ENCODE data around the gene PEPD.

PEPD gene

GRCh38 chr19:33520048-33520643, 1.4 kb downstream of the PEPD start:
- H3K27ac ChIP-seq (replicated peaks): no peak overlapping the region
- peaks cover 5% of the 10 kb centered on the region for H3K27me3 ChIP-seq (ENCODE audit: insufficient read depth, poor library complexity, severe bottlenecking)
- TF ChIP-seq CTCF (IDR thresholded peaks at IDR 0.05; ENCODE audit: insufficient read depth, low read length) (no peak), REST (IDR thresholded peaks at IDR 0.05; ENCODE audit: insufficient replicate concordance, low read depth) (no peak), GABPA (IDR thresholded peaks at IDR 0.05; ENCODE audit: low read depth) (no peak), POLR2AphosphoS5 (IDR thresholded peaks at IDR 0.05; ENCODE audit: low read depth) (no peak), SPI1 (IDR thresholded peaks at IDR 0.05; ENCODE audit: borderline replicate concordance, low read depth) (no peak)
- H3K4me3 ChIP-seq (replicated peaks; ENCODE audit: insufficient read depth, low read length): no peak overlapping the region
- DNase-seq (ENCODE audit: low read depth in 1 of 2, low spot score in 1 of 2): no peak

GRCh38 chr19:33519416-33519815, 2.2 kb downstream of the PEPD start:
- Histone ChIP-seq H3K4me3 (replicated peaks; ENCODE audit: insufficient read depth, low read length) (no peak overlapping the region), H3K27ac (replicated peaks) (no peak overlapping the region), H3K27me3 (ENCODE audit: insufficient read depth, poor library complexity, severe bottlenecking) (peaks cover 9% of the 10 kb centered on the region)
- TF ChIP-seq SPI1 (IDR thresholded peaks at IDR 0.05; ENCODE audit: borderline replicate concordance, low read depth): no peak
- TF ChIP-seq CTCF (IDR thresholded peaks at IDR 0.05; ENCODE audit: insufficient read depth, low read length): no peak
- no peak for TF ChIP-seq POLR2AphosphoS5 (IDR thresholded peaks at IDR 0.05; ENCODE audit: low read depth)
- TF ChIP-seq GABPA (IDR thresholded peaks at IDR 0.05; ENCODE audit: low read depth): no peak
- no peak for TF ChIP-seq REST (IDR thresholded peaks at IDR 0.05; ENCODE audit: insufficient replicate concordance, low read depth)
- no peak for DNase-seq (ENCODE audit: low read depth in 1 of 2, low spot score in 1 of 2)

- no peak for DNase-seq (ENCODE audit: low read depth in 1 of 2, low spot score in 1 of 2)
- peaks cover 11% of the 10 kb centered on the region for H3K27me3 ChIP-seq (ENCODE audit: insufficient read depth, poor library complexity, severe bottlenecking)
- no peak overlapping the region for H3K4me3 ChIP-seq (replicated peaks; ENCODE audit: insufficient read depth, low read length)
- TF ChIP-seq GABPA (IDR thresholded peaks at IDR 0.05; ENCODE audit: low read depth): no peak
- no peak for TF ChIP-seq REST (IDR thresholded peaks at IDR 0.05; ENCODE audit: insufficient replicate concordance, low read depth)
- TF ChIP-seq POLR2AphosphoS5 (IDR thresholded peaks at IDR 0.05; ENCODE audit: low read depth): no peak
- TF ChIP-seq CTCF (IDR thresholded peaks at IDR 0.05; ENCODE audit: insufficient read depth, low read length): no peak
- TF ChIP-seq SPI1 (IDR thresholded peaks at IDR 0.05; ENCODE audit: borderline replicate concordance, low read depth): no peak
- no peak overlapping the region for H3K27ac ChIP-seq (replicated peaks)
Observed at GRCh38 chr19:33518541-33518940, 3.0 kb downstream of the PEPD start.

Data from HL-60 (cell line).